Suppressor macrophage treated with lipopolysaccharide for 1 hour (primary cell): ENCODE results near the gene RUNDC3A.
"Not testable (repeated sequence)": the region's sequence is repeated elsewhere in the genome, so short reads cannot be mapped to it uniquely, and the experiment has no call there.

Source experiments
- DNase-seq, 3 donors: peaks; one replicate each; pipeline ENCODE4 v3.0.0-alpha.2; 2020 to 2022

Gene RUNDC3A

DNA sequence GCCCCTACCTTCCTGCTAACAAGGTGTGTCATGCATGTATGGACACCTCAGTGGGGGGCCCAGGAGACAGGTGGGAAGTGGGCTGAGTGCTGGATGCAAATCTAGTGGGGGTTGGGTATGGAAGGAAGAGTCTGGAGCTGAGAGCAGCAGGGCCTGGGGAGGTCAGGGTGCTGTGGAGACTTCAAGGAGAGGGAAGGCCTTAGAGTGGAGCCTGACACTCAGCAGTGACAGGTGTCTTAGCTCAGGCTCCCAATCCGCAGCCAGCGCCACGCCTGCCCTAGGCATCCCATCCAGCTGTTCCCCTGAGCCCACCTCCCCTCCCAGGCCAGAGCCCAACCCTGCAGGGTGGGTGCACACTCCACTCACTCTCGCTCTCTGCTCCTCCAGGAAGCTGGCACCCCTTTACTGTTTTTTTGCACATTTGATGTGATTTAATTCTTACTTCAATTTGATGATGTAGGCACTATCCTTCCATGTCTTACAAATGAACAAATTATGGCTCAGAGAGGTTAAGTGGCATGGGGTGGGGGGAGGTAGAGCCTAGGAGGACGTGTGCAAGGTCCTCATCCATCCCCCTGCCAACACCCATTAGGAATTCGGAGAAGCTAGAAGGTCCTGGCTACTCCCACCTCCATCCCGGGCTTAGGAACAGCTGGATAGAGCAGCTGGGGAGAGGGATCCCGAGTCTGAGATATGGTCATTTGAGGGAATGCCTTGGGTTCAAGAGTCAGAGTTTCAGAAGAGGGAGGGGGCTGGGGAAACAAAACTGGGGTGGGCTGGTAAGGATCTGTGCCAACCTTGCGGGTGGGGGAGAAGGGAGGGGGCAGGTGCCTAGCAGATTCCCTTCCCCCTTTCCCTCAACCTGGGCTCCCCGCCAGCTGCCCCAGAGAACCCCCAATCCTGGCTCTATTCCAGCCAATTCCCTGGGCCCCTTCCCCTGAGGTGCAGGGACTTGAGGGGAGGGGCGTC lies 53.2 kb downstream of the RUNDC3A start:
- DNase-seq: no peak

DNA sequence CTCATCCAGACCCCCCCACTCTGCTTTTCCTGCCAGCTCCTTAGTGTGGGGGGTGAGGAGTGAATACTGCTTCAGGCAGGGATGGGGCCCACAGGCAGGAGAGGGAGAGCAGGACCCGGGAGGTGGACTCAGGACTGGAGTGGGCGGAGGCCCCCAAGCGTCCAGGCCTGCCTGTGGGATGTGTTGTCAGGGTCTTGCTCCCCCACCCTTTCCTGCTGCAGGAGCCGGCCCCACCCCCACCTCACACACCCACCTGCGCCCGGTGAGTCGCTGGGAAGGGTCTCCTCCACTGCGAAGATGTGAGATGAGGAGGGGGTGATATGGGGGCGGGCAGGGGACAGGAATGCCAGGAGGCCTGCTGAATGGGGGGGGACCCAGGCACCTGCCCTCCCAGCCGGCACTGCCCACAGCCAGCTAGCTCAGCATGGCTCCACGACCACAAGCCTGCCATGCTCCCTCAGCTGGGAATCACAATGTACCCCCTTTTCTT lies 54.1 kb downstream of the RUNDC3A start:
- no peak for DNase-seq

DNA sequence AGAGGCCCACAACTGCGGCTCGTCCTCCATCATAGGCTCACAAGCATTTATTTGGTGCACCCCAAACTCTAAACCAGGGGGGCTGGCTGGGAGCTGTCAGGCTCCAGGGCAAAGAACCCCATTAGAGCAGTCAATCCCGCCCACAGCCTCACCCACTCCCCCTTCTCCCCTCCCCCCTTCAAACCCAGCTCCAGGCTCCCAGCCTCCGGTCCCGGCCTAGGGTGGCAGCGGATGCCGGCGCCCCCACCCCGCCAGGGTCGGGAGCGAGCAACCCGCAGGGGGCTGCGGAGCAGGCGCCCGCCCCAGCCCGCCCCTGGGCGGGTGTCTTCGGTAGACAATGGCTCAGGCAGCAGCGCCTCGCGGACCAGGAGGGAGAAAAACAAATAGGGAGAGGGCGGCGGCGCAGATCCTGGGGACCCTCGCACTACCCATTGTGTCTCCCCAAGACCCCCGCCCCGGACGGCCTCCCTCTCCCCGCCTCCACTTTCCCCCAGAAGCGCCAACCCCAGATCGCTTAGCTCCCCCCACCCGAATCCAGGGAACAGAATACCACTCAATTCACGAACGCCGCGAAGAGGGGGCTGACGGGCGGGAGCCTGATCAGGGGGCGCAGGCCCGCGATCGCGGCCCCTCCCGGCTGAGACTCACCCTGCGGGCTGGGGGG lies 54.7 kb downstream of the RUNDC3A start:
- DNase-seq: peak in 1 of 3 donors; percentile 47

DNA sequence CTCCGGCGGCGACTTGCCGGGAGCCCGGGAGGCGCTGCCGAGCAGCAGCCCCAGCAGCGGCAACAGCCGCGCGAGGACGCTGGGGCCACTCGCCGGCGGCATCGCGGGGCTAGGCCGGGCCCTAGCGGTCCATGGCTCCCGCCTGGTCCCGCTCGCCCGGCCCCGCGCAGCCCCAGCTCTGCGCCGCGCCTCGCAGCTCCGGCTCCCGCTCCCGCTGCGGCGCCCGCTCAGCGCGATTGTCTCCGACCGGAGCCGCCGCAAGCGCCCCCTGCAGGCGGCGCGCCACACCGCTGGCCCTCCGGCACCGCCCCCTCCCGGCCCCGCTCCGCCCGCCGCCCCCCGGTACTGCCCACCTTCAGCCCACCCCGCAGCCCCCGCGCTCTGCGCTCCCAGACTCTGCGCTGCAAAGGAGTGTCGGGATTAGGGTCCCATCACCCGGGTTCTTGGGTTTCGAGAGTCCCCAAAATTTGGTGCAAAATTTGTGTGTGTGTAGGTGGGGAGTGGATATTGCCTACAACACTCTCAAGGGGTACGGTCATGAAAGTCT lies 55.3 kb downstream of the RUNDC3A start, which contains the start of gene FAM171A2:
Gene FAM171A2, minus strand, starts transcription at position 241 of the 547 bp plus-strand sequence. Its CDS starts 139 bp downstream, at position 102.
- peak; percentile 72 to 92 (median 82) for DNase-seq

DNA sequence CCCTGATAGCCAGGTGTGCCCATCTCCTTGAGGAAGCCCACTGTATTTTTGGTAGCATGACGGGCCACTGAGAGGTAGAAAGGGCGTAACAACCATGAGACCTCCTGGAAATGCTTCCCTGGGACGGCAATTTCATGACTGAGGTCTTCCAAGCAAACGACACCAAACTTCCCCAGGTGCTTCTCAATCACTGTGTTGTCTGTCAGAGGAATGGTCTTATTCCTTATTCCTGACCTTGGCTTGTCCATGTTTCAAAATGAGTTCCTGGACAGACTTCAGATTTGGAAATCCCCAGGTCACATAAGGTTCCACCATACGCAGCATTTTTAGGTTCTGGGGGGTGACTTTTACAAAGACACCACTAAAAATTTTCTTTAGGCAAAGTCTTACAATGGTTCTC lies 56.6 kb downstream of the RUNDC3A start:
- DNase-seq: not testable (repeated sequence)

DNA sequence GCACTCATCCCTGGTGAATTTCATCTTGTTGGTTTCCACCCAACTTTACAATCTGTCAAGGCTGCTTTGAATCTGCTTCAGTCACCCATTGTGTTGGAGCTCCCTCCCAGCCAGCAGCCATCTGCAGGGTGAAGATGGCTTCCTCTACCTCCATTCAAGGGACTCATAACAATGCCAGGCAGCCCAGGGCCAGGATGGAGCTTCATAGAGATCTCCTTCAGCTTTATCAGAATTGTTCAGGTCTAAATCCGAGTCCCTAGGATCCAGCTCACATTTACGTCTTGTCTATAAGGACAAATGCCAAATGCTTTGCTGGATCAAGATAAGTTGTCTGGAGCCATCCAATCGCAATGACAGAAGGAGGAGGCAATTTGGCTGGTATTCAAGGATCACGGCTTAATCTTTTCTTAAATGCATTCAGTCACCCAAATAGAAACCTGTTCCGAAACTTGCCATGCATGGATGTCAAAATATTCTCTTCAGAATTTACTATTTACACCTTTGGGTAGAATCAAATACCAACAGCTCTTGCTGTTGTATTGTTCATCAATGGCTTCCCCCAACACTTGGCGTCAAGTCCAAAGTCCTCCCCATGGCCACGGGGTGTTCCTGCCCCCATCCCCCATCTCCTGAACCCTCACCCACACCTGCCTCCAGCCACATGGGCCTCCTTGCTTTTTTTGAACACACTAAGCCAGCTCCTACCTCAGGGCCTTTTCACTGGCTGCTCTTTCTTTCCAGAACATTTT lies 59.0 kb downstream of the RUNDC3A start:
- no peak for DNase-seq
